Left colon (tissue), 2 donors: ENCODE results near the gene CRAT. TPM values are rescaled to one million over a fixed set of nuclear protein-coding genes. Genes with fewer than 3 reads are reported as not detected.

Experiments
- ATAC-seq: fragments of 200-7000 bp; cut with Tn5 transposase; one replicate; pipeline ENCODE4 v1.9.1; 2020; ENCODE audit warnings: mild to moderate bottlenecking, moderate library complexity
- DNase-seq, 2 donors: peaks; one replicate each; pipeline ENCODE4 v3.0.0-alpha.2; 2020
- intact Hi-C, 2 donors: fragments of 100-400 bp; cut with DNase I in 1 of 2; cut with micrococcal nuclease in 1 of 2; formaldehyde crosslinking; loops; one replicate each; pipeline versions ENCODE4 v1.11.2 to v1.14.0; 2022; cut with DNase I, micrococcal nuclease
- total RNA-seq, 2 donors: library from RNA; stranded (reverse); fragmentation: NEBNext Ultra II Directional; extraction: Animal tissue kit (Norgen Biotek cat#: 25700); gene quantifications; one replicate each; pipeline ENCODE4 v1.2.1, GENCODE V29; 2021
- donor health status: DM: no; HTN: no; CAD: no.
- donor health status: DM: yes; HTN: yes; CAD: no.

Gene CRAT
- total RNA-seq, 2 donors from 2014 or later = 62.4 to 76.1 TPM

GRCh38 chr9:129075996-129076639 lies 34.5 kb downstream of the CRAT start:
- intact Hi-C loops = no loop called here
- DNase-seq (peak in 1 of 2 donors; percentile 39), ATAC-seq (peak; percentile 37)

DNA sequence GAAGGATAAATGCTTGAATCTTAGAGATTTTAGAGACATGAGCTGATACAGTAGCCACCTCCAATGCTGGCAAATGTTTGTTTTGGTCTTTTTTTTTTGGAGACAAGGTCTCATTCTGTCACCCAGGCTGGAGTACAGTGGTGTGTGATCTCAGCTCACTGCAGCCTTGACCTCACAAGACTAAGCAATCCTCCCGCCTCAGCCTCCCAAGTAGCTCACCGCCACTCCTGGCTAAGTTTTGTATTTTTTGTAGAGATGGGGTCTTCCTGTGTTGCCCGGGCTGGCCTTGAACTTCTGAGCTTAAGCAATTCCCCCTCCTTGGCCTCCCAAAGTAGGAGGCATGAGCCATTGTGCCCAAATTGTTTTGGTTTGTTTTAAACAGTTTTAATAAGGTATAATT lies 36.5 kb downstream of the CRAT start:
- ATAC-seq = no peak
- intact Hi-C loops = no loop called here
- no peak for DNase-seq

DNA sequence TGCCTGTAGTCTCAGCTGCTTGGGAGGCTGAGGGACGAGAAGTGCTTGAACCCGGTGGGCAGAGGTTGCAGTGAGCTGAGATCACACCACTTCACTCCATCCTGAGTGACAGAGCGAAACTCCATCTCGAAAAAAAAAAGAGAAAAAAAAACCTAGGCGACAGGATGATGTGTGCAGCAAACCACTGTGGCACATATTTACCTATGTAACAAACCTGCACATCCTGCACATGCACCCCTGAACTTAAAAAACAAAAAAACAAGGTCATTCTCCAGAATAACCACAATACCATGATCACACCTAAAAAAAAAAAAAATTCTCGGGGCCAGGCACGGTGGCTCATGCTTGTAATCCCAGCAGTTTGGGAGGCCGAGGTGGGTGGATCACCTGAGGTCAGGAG lies 37.2 kb downstream of the CRAT start:
- DNase-seq (no peak), ATAC-seq (no peak)
- intact Hi-C loops = no loop called here

- DNase-seq = no peak
- intact Hi-C loops = no loop called here
These were observed 38.4 kb downstream of the CRAT start for GRCh38 chr9:129072171-129072570.

GRCh38 chr9:129071526-129072126 lies 39.0 kb downstream of the CRAT start:
- intact Hi-C loops = no loop called here
- no peak for ATAC-seq
- peak in 1 of 2 donors; percentile 40 for DNase-seq

More at GRCh38 chr9:129072171-129072570, 38.4 kb downstream of the CRAT start:
- no peak for ATAC-seq

DNA sequence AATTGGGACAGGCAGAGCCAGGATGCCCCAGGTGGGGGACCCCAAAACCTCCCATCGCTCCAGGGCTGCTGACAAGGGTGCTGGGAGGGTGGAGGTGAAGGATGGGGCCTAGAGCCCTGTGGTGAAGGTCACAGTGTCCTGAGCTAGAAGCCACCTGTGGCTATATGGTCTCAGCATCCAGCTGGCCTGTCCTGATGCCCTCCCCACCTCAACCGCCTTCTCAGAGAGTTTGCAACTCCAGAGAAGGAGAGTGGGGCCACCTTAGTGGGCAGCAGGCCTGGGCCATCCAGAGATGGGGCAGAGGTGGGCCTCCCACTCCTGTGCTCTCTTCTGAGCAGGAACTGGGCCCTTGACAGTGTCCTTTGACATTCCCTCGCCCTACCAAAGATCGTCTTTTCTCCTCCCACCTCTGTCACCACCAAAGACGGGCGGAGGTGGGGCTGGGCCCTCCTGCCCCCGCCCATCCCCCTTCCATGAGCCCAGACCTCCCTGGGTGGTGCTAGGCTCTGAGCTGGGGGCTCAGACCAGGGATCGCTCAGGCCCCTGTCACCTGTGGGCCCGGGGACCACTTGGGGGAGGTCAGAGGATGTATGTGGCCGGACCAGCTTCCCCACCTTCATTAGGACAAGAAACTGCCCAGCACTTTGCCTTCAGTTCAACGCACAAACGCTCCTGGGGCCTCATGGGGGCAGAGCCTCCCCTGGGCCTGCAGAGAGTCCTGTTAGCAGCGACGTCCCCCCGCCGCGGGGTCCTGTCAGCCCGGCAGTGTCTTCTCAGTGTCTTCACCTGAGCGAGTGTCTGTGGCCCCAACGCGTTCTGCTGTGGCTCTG lies 39.7 kb downstream of the CRAT start:
- intact Hi-C loops = no loop called here

DNA sequence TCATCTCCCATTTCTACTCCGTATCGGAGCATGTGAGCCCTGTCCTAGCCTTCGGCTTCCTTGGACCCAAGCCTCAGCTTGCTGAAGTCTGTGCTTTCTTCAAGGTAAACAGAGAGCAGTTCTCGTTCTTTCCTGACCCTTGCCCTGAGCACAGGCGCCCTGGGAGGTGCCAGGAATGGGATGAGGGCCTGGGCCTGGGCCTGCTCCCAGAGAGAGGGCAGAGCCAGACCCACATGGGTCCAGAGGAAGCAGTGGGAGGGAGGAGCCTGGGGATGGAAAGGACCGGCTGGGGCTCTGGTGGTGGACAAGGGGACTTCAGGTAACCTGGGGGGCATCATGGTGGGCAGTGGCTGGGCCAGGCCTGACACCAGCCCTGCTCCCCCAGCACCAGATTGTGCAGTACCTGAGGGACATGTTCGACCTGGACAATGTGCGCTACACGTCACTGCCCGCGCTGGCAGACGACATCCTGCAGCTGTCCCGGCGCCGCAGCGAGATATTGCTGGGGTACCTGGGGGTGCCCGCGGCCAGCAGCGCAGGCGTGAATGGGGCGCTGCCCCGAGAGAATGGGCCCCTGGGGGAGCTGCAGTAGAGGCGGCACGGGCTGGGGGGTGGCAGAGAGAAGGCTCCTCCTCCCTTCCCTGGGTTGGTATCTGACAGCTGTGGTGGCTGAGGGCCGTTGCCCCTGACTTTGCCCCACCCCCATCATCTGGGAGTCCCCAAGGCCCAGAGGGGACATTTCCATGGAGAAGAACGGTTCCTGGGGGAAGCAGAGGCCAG lies 40.5 kb downstream of the CRAT start:
- intact Hi-C loops = no loop called here
- peak; percentile 67 for ATAC-seq
- DNase-seq = no peak

More for the DNA sequence above, 39.7 kb downstream of the CRAT start:
- DNase-seq (no peak), ATAC-seq (no peak)

DNA sequence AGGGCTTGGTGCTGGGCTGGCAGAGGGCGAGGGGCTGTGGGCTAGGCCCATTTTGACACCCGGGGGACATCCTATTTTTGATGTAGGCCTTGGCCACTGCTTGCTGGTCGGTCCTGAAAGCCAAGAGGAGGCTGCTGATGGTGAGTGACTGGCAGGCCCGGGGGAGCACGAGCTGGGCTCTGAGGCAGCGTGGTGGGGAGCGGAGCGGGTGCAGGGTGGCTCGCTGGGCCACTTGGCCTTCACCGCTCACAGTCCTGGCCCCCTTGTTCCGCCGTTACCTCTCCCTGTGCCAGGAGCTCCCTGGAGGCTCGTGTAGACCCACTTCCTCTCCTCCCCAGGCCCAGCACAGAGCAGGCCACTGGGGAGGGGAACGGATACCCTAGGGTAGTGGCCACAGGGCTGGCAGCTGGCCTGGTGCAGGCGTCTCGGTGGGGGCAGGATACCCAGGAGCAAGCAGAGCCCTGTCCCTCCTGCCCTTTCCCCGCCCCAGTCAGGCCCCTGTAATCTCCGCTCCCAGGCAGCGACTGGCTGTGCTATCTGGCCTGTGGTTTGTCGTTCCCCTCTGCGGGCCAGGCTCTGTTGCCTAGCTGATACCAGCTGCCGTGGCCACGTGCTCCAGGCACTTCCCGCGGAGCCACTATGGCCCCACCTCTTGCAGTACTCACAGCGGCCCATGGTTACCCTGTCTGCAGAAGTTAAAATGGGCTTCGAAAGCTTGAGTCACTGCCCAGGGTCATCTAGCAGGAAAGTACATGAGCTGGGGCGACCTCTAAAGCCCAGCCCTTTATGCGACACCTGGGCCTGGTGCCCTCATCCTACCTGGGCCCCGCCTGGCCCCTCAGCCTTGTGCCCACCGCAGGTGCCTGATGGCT lies 41.4 kb downstream of the CRAT start:
- peak; percentile 41 for ATAC-seq

DNA sequence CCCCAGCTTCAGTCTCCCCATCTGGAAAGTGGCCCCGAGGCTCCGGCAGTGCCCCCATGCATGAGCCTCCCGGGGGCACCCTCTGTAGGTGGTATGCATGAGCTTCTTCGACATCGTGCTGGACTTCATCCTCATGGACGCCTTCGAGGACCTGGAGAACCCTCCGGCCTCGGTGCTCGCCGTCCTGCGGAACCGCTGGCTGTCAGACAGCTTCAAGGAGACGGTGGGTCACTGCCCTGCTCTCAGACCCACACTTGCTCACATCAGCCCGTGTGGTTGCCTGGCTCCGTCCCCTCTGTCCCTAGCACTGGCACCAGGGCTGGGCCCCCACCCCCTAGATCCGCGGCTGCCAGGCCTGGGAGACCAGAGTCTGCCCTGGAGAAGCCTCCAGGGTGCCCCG lies 42.5 kb downstream of the CRAT start:
- intact Hi-C loops = no loop called here
- no peak for DNase-seq
- no peak for ATAC-seq

More for the DNA sequence above, 41.4 kb downstream of the CRAT start:
- DNase-seq = peak; percentile 68 to 70
- intact Hi-C loops = no loop called here

DNA sequence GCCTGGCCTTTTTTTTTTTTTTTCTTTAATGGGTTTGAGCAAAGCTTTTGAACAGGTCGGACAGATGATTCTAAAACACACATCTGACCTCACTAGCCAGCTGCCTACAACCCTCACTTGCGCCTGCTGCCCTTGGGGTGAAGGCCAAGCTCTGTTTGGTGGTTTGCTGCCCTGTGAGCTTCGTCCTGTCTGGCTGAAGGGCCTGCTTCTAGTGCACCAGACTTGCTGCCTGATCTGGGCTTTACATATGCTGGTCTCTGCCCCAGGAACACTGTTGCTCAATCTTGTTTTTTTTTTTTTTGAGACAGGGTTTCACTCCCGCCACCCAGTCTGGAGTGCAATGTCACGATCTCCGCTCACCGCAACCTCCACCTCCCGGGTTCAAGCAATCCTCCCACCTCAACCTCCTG lies 46.1 kb downstream of the CRAT start:
- intact Hi-C loops = no loop called here
- DNase-seq (no peak), ATAC-seq (no peak)

GRCh38 chr9:129063061-129063460 lies 47.5 kb downstream of the CRAT start:
- ATAC-seq (no peak), DNase-seq (no peak)
- intact Hi-C loops = no loop called here

GRCh38 chr9:129060991-129061390 lies 49.6 kb downstream of the CRAT start:
- ATAC-seq = no peak
- intact Hi-C loops = no loop called here

DNA sequence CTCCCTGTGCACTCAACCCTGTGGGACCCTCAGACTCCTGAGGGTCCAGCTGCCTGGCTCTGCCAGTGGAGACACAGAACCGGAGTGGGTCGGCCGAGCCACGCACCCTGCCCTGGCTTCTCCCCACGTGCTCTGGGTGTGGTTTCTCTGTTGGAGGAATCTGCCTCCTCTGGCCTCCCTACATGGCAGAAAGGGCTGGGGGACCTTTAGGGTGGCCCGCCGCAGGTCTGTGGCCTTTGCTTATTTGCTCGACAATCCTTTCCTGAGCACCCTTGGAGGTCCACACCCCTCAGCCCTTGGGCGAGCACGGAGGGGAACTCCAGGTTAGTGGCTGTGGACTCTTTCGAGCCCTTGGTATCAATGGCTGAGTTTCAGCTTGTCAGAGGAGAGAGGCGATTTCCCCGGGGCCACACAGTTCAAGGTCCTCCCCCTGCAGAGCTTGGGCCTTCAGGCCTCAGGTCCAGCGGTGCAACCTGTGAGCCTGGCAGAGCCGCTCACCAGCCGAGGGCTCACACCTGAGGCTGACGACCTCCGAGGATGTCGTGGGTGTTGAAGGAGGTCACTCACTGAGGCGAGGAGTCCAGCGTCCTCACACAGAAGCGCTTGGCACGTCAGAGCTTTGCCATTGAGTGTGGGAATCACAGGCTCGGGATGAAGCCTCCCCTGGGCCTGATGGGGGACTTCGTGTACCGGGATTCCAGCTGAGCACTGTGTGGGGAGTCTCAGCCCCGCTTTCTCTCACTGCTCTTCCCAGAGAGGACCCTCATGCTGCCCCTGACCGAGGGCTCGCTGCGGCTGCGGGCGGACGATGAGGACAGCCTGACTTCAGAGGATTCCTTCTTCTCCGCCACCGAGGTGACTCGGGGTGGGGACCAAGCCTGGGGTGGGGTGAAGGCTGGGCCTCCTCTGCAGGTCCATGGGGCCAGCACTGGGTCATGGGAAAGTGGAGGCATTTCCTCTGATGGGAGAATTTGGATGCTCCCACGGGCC lies 50.5 kb downstream of the CRAT start:
- intact Hi-C loops = no loop called here
- no peak for DNase-seq
- ATAC-seq = peak; percentile 9

More at GRCh38 chr9:129060991-129061390, 49.6 kb downstream of the CRAT start:
- no peak for DNase-seq

GRCh38 chr9:129058965-129059795 lies 51.4 kb downstream of the CRAT start:
- DNase-seq = no peak
- intact Hi-C loops = no loop called here
- peak; percentile 51 for ATAC-seq

DNA sequence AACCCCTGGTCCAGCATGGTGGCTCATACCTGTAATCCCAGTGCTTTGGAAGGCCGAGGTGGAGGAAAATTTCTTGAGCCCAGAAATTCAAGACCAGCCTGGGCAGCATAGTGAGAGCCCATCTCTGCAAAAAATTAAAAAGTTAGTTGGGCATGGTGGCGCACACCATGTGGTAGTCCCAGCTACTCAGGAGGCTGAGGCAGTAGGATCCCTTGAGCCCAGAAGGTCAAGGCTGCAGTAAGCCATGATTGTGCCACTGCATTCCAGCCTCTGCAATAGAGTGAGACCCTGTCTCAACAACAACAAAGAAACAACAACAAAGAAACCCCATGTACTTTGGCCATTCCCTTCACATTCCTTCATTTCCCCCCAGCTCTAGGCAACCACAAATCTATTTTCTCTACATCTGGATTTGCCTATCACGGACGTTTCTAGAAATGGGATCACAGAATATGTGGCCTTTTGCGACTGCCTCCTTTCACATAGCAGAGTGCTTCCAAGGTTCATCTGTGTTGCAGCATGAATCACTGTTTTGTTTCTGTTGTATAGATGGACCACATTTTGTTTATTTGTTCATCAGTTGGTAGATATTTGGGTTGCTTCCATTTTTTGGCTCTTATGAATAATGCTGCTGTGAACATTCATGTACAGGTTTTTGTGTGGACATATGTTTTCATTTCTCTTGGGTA lies 56.3 kb downstream of the CRAT start:
- DNase-seq = no peak

DNA sequence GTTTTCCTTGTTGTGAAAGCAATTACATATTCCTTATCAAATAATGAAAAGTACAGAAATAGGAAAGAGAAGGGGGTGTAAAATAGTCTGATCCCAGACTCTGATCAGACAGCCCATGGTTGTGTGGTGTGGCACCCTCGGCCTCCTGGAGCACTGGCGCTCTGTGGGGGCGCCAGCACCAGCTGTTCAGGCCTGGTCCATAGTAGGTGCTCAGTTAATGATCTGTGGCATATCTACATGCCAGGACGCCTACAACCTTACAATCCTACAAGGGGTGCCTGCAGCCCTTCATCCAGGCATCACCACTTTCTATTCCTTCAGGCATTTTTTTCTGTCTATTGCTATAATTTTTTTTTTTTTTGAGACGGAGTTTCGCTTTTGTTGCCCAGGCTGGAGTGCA lies 57.6 kb downstream of the CRAT start:
- DNase-seq (no peak), ATAC-seq (no peak)
- intact Hi-C loops = no loop called here

More for the DNA sequence above, 56.3 kb downstream of the CRAT start:
- intact Hi-C loops = no loop called here
- ATAC-seq = no peak
